22Rv1 (cell line): Measurements from ENCODE around the gene SMC4.

Experiments used
- CTCF ChIP-seq: fragments of 450-650 bp; IDR thresholded peaks from 2 replicates; pipeline ENCODE4 v1.5.1; 2017; ENCODE audit warnings: mild to moderate bottlenecking
- ZFX ChIP-seq: fragments of 450-650 bp; IDR thresholded peaks from 2 replicates; pipeline ENCODE4 v1.6.1; 2017; ENCODE audit warnings: antibody characterized with exemption, borderline replicate concordance

DNA sequence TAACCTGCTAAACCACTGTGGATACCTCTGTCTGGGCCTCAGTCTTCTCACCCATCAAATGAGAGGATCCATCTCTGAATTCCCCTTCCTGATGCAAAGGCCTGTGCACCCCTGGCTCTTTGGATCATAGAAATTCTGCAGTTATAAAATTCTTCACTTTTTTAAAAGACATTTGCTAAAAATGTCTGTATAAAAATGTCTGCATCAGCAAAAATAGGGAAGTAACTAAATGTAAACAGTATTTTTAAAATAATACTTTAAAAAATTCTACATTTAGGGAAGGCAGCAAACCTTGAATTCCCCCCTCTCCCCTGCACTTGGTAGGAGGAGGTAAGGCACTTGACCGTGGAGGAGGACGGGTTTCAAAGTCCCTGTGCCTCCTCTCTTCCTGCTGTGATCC is 75.7 kb downstream of the SMC4 start:
- TF ChIP-seq CTCF (no peak), ZFX (no peak)
